Hindlimb muscle (tissue), 1 donor: ENCODE results near the gene GSK3B. TPM values are rescaled to one million over a fixed set of nuclear protein-coding genes. Genes with fewer than 3 reads are reported as not detected.
"Not testable (repeated sequence)": the region's sequence is repeated elsewhere in the genome, so short reads cannot be mapped to it uniquely, and the experiment has no call there.

Experiments used
- DNase-seq: peaks from one replicate; pipeline ENCODE4 v3.0.0-alpha.2; 2013
- polyA plus RNA-seq: library from polyadenylated mRNA; unstranded; fragments of 120-200 nt; gene quantifications from one replicate; pipeline ENCODE4 v1.2.1, GENCODE V29; 2013; ENCODE audit not compliant: insufficient read length

The GSK3B gene
- polyA plus RNA-seq, 1 donor, result 28.4 TPM

DNA sequence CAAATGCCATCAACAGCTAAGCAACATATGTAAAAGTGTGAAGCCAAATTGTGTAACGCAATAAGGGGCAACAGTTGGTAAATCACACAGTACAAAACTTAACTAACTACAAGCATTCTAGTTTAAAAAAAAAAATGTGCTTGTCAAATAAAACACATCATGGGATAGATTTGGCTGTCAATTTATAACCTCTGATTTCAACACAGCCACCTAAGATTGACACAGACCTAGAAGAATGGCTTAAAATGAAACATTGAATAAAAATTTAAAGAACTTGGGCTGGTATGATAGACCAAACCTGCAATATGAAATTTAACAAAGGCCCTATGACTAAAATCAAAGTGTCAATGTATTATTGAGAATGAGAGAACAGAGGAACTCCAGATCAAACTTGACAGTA is 164.0 kb downstream of the GSK3B start:
- DNase-seq, result no peak

DNA sequence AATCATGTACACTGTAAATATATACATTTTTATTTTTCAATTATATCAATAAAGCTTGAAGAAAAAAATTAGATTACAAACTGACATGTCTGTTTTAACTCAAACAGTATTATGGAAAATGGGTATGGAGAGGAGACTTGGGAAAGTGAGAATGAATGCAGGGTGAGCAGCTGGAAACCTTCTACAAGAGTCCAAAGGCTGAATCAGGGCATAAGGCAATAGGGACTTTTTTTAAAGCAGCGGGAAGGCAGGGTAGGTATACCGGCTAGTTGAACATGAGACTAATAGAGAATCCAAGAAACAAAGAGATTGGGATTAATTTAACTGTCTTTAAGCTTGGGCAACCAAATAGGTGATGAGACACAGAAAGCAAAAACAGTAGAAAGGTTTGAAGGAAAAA is 167.1 kb downstream of the GSK3B start:
- no peak for DNase-seq

DNA sequence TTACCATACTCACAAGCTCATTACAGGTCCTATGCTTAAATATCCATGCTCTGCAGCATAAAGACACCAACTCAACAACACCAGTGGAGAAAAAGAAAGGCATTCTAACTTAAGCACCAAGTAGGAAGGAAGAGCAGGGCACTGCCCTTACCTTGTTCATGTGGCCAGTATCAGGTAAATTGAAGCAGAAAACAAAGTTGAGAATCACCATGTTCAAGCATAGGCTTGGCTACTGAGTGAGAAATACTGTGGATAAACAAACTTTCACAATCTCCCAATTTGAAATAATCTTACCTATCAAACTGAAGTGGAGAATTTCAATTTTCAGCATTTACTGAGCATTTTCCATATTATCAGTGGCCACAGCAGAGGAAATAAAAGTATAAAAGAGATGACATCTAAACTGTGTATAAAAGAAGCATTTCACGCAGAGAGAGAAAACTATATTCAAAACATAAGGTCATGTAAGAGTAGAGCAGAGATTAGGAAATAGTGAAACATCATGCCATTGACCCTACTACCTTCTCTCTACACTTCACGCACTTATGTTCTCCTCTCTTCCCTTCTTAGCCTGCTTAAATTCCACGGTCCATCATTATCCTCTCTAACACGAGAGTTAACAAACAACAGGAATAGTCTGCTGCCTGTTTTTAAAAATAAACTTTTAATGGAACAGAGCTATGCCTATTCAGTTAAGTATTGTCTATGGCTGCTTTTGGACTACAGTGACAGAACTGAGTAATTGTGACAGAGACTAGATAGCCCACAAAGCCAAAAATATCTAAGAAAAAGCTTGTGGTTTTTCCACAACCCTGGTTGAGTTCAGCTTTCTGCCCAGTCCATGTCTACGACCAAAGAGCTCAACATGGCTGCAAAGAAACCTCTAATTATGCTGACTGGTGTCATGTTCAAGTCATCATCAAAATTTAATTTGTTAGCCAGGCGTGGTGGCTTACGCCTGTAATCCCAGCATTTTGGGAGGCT is 169.8 kb downstream of the GSK3B start:
- DNase-seq, result no peak

DNA sequence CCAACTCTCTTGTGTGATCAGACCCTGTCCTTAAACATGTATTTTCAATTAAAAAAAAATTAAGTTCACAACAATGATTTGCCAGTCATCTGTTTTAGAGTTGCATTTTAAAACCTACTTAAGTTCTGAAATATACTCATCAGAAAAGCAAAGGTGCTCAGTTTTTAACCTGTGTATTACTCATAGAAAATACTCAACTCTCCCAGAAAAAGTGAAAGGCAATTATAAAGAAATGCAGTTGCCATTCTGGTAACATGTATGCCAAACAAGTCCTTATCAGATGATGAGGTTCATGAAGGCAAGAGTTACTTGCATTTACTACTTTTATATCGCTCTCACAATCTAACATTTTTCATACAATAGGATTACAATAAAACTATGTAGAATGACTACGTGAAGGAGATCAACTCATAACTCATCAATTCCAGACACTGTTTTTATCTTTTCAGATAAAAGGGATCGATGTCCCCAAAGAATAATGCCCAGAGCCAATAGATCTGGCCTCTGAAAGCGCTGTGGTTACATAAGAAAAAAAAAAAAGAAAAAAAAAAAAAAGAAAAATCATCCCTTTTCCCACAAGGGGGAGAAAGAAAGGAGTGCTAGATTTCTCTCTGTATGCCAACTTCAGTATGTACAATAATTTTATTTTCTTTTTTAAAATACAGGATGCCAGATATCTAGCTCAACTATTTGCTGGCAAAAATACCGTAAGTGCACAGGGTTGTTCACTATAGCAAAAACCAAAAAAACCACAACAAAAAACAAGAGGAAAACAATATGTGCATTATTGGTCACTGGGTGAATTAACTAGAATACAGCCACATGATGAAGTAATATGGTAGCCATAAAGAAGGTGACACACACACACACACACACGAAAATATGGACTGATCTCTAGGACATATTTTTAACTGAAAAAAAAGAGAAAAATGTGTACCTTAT is 175.0 kb downstream of the GSK3B start:
- no peak for DNase-seq

DNA sequence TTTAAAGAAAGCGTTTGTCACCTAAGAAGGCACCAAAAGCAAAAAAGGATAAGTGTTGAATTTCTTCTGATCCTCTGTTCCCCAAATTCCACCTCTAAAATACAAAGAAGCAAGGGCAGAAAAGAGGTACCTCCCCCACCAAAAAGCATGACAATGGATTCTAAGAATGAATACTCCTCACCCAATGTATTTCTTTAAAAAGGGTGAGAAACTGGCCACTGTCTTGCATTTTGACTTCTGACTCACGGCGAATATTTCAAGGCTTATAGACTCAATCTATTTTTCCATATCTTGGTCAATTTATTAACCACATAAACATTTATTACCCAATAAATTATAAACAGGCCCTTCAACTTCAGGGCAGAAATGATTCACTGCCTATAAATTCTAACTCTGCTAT is 181.2 kb downstream of the GSK3B start:
- no peak for DNase-seq

DNA sequence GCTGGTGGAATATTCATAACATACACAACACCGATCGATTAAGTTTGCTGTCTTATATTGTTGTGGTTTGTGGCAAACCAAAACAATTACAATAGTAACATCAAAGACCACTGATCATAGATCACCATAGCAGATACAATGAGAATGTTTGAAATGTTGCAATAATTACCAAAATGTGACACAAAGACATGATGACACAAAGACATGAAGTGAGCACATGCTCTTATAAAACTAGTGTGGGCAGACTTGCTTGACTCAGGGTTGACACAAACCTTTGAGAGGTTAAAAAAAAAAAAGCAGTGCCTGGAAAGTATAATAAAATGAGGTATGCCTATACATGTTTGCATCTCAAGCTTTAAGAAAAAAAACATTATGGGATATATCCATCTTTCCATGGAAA is 182.0 kb downstream of the GSK3B start:
- DNase-seq, result no peak

DNA sequence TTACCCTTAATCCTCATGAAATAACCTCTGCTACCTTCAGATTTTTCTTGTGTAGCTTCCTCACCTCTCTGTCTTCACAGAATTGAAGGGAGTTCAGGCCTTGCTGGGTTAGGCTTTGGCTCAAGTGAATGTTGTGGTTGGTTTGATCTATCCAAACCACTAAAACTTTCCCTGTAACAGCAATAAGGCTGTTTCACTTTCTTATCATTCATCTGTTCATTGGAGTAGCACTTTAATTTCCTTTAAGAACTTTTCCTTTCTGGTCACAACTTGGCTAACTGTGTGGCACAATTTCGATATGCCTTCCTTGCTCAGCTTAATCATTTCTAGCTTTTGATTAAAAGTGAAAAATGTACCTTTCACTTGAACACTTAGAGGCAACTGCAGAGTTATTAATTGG is 182.5 kb downstream of the GSK3B start:
- DNase-seq, result no peak

DNA sequence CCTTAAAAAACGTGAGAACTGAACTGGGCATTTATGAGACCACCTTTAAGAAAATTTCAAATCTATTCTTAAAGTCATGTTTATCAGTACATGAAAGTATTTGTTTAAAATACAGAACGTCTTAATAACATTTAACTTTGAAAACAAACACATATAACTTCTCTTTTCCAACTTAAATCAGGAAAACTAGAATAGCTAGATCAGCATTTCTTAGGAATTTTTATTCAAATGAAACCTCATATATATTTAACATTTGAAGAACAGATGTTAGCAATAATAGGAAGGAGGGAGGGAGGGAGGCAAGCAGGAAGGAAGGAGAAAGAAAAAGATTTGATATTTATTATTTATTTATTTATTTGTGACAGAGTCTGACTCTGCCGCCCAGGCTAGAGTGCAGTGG is 192.2 kb downstream of the GSK3B start:
- no peak for DNase-seq

DNA sequence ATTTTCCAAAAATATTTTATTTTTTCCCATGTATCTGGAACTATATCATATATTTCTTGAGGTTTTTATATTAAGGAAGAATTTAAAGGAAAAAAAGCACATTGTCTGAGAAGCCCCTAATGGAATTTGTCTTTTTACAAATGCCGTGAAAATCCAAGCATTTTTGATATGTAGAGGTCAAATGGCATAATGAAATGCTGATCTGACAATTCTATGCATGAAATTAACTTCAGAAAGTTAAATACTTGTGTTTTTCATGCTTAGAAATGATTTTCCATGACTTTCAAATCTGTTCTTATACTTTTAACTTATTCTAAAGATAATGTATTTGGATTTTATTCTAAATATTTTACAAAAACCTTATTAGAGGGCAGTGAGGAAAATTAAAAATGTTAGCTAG is 193.1 kb downstream of the GSK3B start:
- no peak for DNase-seq

DNA sequence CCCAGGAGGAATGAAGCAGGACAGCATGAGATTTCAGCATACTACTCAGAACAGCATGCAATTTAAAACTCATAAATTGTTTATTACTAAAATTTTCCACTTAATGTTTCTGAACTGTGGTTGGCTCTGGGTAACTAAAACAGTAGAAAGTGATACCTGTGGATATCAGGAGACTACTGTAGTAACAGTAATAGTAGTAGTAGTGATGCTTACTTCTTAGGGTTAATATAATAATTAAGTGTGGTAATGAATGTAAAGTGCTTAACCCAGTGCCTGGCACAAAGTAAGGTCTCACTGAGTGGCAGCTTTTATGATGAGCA is 195.1 kb downstream of the GSK3B start:
- no peak for DNase-seq

DNA sequence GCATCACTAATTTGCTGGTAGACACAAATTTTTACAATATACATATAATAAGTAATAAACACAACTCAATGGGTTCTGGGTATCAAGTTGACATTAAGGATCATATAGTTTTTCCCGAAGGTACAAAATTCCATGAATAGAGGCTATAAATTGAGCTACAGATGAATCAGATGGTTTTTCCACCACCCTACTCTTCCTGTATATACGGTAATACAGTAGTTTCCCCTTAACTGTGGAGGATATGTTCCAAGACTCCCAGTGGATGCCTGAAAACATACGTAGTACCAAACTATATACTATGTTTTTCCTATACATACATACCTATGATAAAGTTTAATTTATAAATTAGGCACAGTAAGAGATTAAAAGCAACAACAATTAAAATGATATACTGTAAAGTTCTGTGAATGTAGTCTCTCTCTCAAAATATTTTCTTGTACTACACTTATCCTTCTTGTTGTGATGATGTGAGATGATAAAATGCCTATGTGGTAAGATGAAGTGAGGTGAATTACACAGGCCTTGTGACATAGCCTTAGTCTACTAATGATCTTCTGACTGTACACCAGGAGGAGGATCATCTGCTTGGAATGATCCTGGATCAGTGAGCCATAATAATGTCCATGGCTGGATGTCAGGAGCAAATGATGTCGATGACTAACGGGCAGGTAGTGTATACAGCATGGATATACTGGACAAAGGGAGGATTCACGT is 195.6 kb downstream of the GSK3B start:
- no peak for DNase-seq

DNA sequence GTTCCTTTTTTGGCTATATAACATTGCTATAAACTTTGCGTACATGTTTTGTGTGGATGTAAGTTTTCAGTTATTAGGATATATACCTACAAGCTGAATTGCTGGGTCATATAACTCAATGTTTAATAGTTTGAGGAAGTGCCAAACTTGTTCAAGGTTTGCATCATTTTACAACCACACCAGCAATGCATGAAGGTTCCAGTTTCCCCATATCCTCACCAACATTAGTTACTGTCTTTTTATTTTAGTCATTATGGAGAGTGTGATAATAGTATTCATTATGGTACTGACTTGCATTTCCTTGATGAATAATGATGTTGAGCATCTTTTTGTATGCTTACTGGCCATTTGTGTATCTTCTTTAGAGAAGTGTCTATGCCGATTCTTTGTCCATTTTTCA is 200.1 kb downstream of the GSK3B start:
- no peak for DNase-seq

DNA sequence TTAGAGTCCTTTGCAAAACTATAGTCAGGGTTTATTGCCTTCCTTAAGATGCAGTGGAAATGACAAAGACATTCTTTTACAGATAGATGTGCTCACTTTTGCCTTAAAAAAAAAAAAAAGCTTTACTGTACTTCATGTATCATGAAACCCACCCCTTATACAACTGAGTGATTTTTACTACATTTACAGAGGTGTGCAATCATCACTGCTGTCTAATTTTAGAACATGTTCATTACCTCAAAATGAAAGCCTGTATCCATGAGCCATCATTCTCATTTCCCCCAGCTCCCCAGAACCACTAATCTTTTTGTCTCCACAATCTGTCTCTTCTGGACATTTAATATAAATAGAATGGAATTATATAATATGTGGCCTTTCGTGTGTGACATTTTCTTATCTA is 200.5 kb downstream of the GSK3B start:
- DNase-seq, result no peak

DNA sequence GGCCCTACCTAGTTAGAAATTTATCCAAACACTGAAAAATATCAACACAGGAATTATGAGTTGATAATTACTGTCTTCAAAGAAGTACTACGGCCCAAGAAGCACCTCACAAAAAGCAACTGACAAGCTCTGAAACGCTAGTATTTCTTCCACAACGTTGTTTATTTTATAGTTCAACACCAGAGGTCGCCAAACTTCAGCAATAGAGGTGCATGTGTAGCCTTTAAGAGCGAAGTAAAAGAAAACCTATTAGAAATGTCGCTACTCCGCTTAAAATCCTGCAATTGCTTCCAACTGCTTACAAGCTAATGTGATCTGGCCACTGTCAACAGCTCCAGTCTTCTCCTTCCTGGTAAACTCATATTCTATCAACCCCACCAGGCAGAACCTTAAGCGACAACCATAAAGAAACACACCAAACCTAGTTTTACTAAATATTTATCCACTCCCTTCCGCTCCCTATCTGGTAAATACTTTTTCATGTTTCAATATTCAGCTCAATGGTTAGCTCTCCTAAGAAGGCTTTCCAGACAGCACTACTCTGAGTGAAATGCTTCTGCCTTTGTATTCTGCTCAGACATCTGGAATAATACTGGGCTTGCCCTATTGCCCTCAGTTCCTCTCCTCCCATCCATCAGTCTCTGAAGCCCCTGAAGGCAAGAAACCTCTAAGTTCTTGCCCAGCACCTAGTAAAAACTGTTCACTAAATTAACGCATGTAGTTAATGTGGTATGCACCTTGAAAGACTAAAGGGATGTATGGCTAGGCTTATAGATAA is 202.1 kb downstream of the GSK3B start:
- peak; percentile 74 for DNase-seq

DNA sequence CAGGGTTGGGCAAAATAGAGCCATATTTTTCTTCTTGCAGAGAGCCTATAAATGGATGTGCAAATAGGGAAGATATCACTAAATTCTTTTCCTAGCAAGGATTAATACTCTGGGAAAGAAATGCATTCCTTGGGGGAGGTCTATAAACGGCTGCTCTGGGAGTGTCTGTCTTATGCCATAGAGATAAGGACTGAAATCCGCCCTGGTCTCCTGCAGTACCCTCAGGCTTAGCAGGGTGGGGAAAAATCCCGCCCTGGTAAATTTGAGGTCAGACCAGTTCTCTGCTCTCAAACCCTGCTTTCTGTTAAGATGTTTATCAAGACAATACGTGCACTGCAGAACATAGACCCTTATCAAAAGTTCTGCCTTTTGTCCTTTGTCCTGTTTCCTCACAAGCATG is 205.6 kb downstream of the GSK3B start:
- DNase-seq, result not testable (repeated sequence)

DNA sequence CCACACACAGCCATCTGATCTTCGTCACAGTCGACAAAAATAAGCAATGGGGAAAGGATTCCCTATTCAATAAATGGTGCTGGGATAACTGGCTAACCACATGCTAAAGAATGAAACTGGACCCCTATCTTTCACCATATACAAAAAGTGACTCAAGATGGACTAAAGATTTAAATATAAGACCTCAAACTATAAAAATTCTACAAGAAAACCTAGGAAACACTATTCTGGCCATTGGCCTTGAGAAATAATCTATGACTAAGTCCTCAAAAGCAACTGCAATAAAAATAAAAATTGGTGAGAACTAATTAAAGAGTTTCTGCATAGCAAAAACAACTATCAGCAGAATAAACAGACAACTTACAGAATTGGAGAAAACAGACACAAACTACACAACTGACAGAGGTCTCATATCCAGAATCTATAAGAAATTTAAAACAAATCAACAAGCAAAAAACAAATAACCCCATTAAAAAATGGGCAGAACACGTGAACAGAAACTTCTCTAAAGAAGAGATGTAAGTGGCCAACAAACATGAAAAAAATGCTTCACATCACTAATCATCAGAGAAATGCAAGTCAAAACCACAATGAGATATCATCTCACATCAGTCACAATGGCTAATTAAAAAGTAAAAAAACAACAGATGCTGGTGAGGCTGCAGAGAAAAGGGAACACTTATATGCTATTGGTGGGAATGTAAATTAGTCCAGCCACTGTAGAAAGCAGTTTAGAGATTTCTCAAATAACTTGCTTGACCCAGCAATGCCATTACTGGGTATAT is 208.3 kb downstream of the GSK3B start:
- no peak for DNase-seq

DNA sequence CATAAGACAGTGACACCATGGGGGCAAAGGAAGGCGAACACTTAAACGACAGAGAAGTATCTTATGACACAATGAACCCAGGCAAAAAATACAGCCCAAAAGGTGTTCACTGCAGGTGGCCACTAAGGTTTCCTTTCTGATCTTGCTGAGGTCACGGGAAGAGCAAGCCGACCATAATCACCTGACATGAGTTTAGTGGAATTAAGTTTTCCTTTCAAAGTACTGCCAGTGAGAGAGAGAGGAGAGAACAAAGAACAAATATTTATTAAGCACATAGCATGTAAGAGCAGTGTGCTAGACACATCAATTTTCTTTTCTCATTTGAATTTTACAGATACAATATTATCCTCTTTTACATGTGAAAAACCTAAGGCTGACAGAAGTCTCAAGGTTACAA is 210.1 kb downstream of the GSK3B start:
- DNase-seq, result no peak

DNA sequence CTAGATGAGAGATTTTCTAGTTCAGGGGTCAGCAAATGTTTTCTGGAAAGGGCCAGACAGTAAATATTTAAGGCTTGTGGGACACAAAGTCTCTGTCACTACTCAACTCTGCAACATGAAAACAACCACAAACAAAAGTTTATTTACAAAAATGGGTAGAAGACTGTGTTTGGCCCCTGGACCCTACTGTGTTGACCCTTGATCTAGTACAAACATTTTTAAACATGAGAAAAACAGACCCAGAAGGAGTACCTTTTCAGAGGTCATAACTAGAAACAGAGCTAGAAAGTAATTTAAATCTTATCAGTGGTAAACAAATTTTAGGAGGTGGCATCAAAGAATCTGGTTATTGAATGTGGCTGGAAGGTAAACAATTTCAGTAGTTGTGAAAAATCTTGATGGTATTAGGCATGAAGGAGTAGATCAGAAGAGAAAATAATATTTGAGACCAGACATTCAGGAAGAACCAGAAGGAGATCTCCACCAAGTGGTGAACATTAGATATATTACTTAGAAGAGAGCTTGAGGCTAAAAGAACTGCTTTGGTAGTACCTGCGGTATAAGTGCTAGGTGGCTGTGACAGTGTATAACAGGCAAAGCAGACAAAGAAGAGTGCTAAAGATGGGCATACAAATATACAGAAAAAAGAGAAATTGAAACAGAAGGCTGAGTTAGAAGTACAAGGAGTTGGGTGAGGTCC is 210.6 kb downstream of the GSK3B start:
- no peak for DNase-seq

DNA sequence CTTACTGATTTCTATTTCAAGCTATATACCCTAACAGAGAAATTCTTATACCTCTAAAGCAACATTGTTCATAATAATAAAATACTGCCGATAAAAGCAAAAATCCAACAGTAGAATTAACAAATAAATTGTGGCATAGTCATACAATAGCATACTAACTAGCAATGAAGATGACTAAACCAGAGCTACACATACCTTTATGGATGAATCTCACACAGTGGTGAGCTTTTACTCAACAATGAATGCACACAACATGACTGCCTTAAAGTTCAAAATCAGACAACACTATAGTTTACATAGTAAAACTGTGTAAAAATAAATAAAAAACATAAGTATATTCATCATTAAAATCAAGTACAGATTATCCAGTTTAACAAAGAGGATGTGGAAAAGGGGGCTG is 213.3 kb downstream of the GSK3B start:
- no peak for DNase-seq

DNA sequence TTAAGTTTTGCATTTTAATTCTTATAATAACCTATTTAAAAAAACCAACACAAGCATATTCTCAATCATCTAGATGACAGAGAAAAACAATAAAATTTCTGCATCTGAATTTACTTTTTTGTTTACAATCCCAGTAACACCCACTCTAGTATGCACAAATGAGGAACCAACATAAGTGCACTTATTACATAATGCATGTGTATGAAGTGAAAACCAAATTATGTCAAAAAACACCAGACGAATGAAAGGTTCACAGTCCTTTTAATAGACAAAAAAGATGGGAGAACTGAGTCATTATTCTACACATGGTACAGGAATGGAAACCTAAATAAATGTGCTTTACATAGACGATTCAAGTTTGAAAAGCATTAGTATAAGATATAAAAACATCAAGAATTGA is 220.6 kb downstream of the GSK3B start:
- no peak for DNase-seq

DNA sequence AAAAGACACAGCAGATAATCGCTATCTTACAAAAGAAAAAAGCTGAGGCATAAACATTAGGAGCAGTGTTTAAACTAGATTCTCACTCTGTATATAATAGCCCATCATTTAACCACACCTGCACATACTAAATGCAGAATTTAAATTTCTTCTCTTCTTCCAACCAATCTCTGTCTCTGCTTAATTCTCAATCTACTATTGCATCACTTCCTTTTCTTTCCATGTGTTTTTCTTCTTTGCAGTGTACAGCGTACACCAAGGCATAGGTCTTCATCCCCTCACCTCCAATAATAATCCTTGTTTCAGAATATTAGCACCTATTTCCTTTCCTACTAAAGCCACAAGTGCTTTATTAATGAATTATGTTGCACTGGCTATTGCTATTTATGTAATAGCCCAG is 221.5 kb downstream of the GSK3B start:
- DNase-seq, result no peak
